MCF 10A (cell line): ENCODE data around the gene MYD88. TPM values are rescaled to one million over a fixed set of nuclear protein-coding genes. Genes with fewer than 3 reads are reported as not detected.
A peak's percentile ranks its signal among the peaks of the same experiment; 100 is the strongest.

Experiments
- BruUV-seq: library from RNA; stranded (reverse); fragments of 400-500 nt; replicated peaks from 2 replicates; lab custom pipeline; 2021; lab: Mats Ljungman, UMichigan
- CTCF ChIA-PET: fragments of 300-600 bp; sonication (Branson Sonifier 250); formaldehyde crosslinking; extraction: SDS; loops from one replicate; lab custom pipeline; 2021; ENCODE audit warnings: antibody characterized with exemption, inconsistent platforms; lab: Yijun Ruan, JAX
- POLR2A ChIA-PET: fragments of 300-600, 350-650 bp; sonication (Branson Sonifier 250); formaldehyde crosslinking; extraction: SDS; loops from one replicate; lab custom pipeline; 2020; ENCODE audit warnings: antibody characterized with exemption, inconsistent platforms; lab: Yijun Ruan, JAX
- DNase-seq: peaks from one replicate; pipeline ENCODE4 v3.0.0-alpha.2; 2018; ENCODE audit not compliant: unreplicated experiment
- H3K27ac Mint-ChIP-seq: one replicate; pipeline ENCODE4 v1.8.0; 2022; ENCODE audit warnings: mild to moderate bottlenecking, low read depth, mixed read lengths; ENCODE audit not compliant: unreplicated experiment
- H3K27me3 Mint-ChIP-seq: one replicate; pipeline ENCODE4 v1.8.0; 2022; ENCODE audit warnings: mixed read lengths; ENCODE audit not compliant: insufficient read depth, unreplicated experiment
- H3K36me3 Mint-ChIP-seq: one replicate; pipeline ENCODE4 v1.8.0; 2022; ENCODE audit warnings: mild to moderate bottlenecking, moderate library complexity, mixed read lengths; ENCODE audit not compliant: insufficient read depth, unreplicated experiment
- H3K4me1 Mint-ChIP-seq: one replicate; pipeline ENCODE4 v1.8.0; 2022; ENCODE audit warnings: mixed read lengths; ENCODE audit not compliant: insufficient read depth, unreplicated experiment
- H3K4me3 Mint-ChIP-seq: one replicate; pipeline ENCODE4 v1.8.0; 2022; ENCODE audit warnings: mild to moderate bottlenecking, moderate library complexity, mixed read lengths; ENCODE audit not compliant: unreplicated experiment
- H3K9me3 Mint-ChIP-seq: one replicate; pipeline ENCODE4 v1.8.0; 2022; ENCODE audit warnings: mixed read lengths; ENCODE audit not compliant: unreplicated experiment
- intact Hi-C: fragments of 100-400 bp; cut with micrococcal nuclease; formaldehyde crosslinking; loops from 2 replicates; pipeline ENCODE4 v1.14.1; 2022
- total RNA-seq: library from RNA; stranded (reverse); gene quantifications from 2 replicates; pipeline ENCODE4 v1.2.3, GENCODE V29; 2022
- TF ChIP-seq, protein P1 (sequence below): fragments of 200-600 bp; IDR thresholded peaks from one replicate; pipeline ENCODE4 v1.8.0; 2022; ENCODE audit warnings: antibody characterized with exemption, mild to moderate bottlenecking; ENCODE audit not compliant: unreplicated experiment

Gene MYD88
- total RNA-seq, 1 experiment from 2014 or later = 19.7 TPM

GRCh38 chr3:38127611-38128302, 10.7 kb upstream of the MYD88 start:
- H3K36me3 Mint-ChIP-seq = peaks cover 85% of the 10 kb centered on the region
- TF ChIP-seq, protein P1, sequence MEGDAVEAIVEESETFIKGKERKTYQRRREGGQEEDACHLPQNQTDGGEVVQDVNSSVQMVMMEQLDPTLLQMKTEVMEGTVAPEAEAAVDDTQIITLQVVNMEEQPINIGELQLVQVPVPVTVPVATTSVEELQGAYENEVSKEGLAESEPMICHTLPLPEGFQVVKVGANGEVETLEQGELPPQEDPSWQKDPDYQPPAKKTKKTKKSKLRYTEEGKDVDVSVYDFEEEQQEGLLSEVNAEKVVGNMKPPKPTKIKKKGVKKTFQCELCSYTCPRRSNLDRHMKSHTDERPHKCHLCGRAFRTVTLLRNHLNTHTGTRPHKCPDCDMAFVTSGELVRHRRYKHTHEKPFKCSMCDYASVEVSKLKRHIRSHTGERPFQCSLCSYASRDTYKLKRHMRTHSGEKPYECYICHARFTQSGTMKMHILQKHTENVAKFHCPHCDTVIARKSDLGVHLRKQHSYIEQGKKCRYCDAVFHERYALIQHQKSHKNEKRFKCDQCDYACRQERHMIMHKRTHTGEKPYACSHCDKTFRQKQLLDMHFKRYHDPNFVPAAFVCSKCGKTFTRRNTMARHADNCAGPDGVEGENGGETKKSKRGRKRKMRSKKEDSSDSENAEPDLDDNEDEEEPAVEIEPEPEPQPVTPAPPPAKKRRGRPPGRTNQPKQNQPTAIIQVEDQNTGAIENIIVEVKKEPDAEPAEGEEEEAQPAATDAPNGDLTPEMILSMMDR = no peak
- H3K4me1 Mint-ChIP-seq = peaks cover 14% of the 10 kb centered on the region
- H3K9me3 Mint-ChIP-seq = no peaks in the 10 kb centered on the region
- DNase-seq = no peak
- no TSS peak for BruUV-seq
- intact Hi-C loops = no loop called here
- CTCF ChIA-PET = interaction anchor here (0.5 to 1.4 kb wide), 6 partner anchors 9 to 352 kb away, joined by 3 to 6 read pairs (median 4); no protein-coding TSS in a partner anchor
- H3K4me3 Mint-ChIP-seq = no peak overlapping the region
- H3K27me3 Mint-ChIP-seq = no peaks in the 10 kb centered on the region
- POLR2A ChIA-PET = interaction anchor here (0.9 to 1.5 kb wide), 2 partner anchors 8 to 9 kb away, joined by 3 to 6 read pairs; partner anchors contain the start of gene ACAA1
- H3K27ac Mint-ChIP-seq = no peak overlapping the region

- ChIA-PET POLR2A (interaction anchor here (1.5 kb wide), 1 partner anchor 9 kb away, joined by 3 read pairs; no protein-coding TSS in a partner anchor), CTCF (interaction anchor here (0.5 to 1.4 kb wide), 5 partner anchors 10 to 131 kb away, joined by 3 to 6 read pairs (median 4); no protein-coding TSS in a partner anchor)
- no peak for DNase-seq
- intact Hi-C loops = no loop called here
- Mint-ChIP-seq H3K27me3 (no peaks in the 10 kb centered on the region), H3K27ac (no peak overlapping the region), H3K4me3 (no peak overlapping the region), H3K4me1 (peaks cover 19% of the 10 kb centered on the region), H3K9me3 (no peaks in the 10 kb centered on the region), H3K36me3 (peaks cover 80% of the 10 kb centered on the region)
- BruUV-seq = no TSS peak
- TF ChIP-seq, protein P1 = no peak
Measured at GRCh38 chr3:38128303-38128655, 10.2 kb upstream of the MYD88 start.

DNA sequence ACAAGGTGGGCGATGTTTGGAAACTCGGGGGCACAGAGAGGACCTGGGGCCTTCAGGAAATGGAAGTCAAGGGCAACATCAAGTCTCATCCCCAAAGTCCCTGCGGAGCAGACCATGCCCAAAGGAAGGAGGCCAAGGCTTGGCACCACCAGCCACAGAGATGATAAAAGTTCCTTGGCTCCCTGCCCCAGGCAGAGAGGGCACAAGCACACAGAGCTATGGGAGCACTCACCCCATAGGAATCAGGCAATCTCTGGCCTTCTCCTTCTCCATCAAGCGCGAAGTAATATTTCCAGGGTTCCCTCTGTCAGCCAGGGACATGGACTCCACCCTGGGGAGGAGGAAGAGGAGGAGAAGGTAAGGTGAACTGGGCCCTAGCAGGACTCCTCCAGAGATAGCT, 9.4 kb upstream of the MYD88 start:
- BruUV-seq = no TSS peak
- no peaks in the 10 kb centered on the region for H3K27me3 Mint-ChIP-seq
- H3K4me1 Mint-ChIP-seq = peaks cover 24% of the 10 kb centered on the region
- no peak for DNase-seq
- TF ChIP-seq, protein P1 = no peak
- H3K27ac Mint-ChIP-seq = no peak overlapping the region
- no peaks in the 10 kb centered on the region for H3K9me3 Mint-ChIP-seq
- no peak overlapping the region for H3K4me3 Mint-ChIP-seq
- POLR2A ChIA-PET = interaction anchor here (1.5 kb wide), 1 partner anchor 10 kb away, joined by 3 read pairs; no protein-coding TSS in a partner anchor
- H3K36me3 Mint-ChIP-seq = peaks cover 75% of the 10 kb centered on the region
- intact Hi-C loops = no loop called here
- CTCF ChIA-PET = interaction anchor here (0.6 to 1.4 kb wide), 4 partner anchors 10 to 132 kb away, joined by 3 to 5 read pairs (median 4); no protein-coding TSS in a partner anchor

DNA sequence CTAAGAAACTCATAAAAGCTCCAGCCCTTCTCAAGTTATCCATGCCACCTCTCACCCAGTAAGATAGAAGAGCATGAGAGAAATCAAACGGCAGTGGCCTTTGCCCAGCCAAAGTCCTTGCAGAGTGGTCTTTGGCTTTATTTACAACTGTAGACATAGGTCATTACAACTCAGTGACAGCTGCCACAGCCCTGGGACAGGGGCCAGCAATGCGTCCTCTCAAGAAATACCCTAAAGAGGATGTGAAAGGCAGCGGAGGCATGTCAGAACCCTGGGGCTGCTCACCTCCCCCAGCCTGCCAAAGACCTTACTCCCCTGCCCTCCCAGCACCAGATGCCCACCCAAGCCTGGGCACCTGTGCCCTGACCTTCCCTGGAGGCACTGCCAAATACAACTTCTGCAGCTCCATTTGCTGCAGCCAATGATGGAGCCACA, 7.8 kb upstream of the MYD88 start:
- Mint-ChIP-seq H3K27me3 (no peaks in the 10 kb centered on the region), H3K27ac (peak overlapping the region; percentile 35), H3K4me1 (peaks cover 26% of the 10 kb centered on the region), H3K9me3 (no peaks in the 10 kb centered on the region), H3K36me3 (peaks cover 70% of the 10 kb centered on the region), H3K4me3 (no peak overlapping the region)
- DNase-seq = no peak
- BruUV-seq = no TSS peak
- POLR2A ChIA-PET = interaction anchor here (1.2 kb wide), 1 partner anchor 23 kb away, joined by 3 read pairs; no protein-coding TSS in a partner anchor
- CTCF ChIA-PET = interaction anchor here (0.5 to 2.2 kb wide), 15 partner anchors 9 to 410 kb away, joined by 3 to 7 read pairs (median 4); no protein-coding TSS in a partner anchor
- intact Hi-C loops = loop anchor here (1.0 to 5.0 kb wide), 3 partner anchors 117 to 352 kb away; no protein-coding TSS in a partner anchor
- TF ChIP-seq, protein P1 = no peak
